MM.1S (cell line): ENCODE data around the gene CORO7.

ENCODE experiments used
- EZH2phosphoT487 ChIP-seq: fragments of 300-600 bp; sonication (generic); IDR thresholded peaks from 2 replicates; pipeline ENCODE4 v1.6.1; 2018; ENCODE audit warnings: antibody characterized with exemption, low read length
- TF ChIP-seq, protein P1 (sequence below): fragments of 300-600 bp; sonication (generic); IDR thresholded peaks from 2 replicates; pipeline ENCODE4 v1.5.1; 2016; ENCODE audit warnings: antibody characterized with exemption, low read length, mixed read lengths

DNA sequence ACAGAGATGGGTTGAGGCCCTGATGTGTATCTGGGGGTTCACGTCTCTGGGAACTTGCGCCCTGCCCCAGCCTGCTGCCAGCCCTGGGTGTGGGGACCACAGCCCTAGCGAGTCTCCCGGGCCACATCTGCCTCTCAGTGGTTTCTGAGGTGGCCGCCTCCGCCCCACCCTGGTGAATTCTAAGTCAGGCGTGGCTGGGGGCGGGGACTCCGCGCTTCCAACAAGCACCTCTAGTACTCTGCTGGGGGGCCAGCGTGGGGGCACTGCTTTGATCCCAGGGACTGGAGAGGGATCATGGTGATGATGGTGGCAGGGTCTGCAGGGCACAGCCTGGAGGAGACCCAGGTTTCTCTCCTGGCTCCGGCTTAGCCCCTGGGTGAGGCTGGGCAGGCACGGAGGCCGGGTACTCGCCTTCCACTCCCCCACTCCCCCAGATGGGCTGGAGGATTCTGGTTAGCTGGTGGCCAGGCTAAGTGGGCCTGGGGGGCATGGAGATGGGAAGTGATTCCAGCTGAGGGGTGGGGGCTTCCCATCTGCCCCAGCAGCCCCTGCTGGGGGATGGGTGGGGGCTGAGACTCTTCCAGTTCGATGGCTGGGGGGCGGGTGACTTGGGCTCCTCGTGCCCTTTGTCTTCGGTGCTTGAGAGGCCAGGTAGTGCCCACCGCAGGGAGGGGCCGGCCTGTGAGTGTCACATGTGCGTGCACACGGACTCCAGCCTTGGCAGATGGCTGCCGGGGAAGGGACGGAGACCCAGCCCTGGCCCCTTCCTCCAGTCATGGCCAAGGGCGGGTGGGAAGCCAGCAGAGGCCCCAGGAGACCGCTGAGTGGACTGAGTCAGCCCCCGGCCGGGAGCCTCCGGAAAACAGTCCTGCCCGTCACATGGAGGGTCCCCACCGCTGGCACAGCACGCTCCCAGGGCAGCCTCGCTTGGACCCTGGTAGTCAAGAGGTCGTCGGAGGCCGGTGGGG lies 96.7 kb downstream of the CORO7 start:
- TF ChIP-seq, protein P1, sequence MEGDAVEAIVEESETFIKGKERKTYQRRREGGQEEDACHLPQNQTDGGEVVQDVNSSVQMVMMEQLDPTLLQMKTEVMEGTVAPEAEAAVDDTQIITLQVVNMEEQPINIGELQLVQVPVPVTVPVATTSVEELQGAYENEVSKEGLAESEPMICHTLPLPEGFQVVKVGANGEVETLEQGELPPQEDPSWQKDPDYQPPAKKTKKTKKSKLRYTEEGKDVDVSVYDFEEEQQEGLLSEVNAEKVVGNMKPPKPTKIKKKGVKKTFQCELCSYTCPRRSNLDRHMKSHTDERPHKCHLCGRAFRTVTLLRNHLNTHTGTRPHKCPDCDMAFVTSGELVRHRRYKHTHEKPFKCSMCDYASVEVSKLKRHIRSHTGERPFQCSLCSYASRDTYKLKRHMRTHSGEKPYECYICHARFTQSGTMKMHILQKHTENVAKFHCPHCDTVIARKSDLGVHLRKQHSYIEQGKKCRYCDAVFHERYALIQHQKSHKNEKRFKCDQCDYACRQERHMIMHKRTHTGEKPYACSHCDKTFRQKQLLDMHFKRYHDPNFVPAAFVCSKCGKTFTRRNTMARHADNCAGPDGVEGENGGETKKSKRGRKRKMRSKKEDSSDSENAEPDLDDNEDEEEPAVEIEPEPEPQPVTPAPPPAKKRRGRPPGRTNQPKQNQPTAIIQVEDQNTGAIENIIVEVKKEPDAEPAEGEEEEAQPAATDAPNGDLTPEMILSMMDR = no peak
- TF ChIP-seq EZH2phosphoT487 = no peak
